ENCODE measurements around the gene MEN1.

MEN1 gene

GRCh38 chr11:64778473-64779298 lies 31.7 kb downstream of the MEN1 start, which contains the start of gene SF1:
Gene SF1, minus strand, starts transcription at chr11:64778542. Its CDS starts 150 bp downstream, at chr11:64778392.
- TF ChIP-seq GATA1 (IDR thresholded peaks at IDR 0.05; ENCODE audit: low read depth, low read length) (no peak), POLR2A (IDR thresholded peaks at IDR 0.05; ENCODE audit: low read length) (peak; percentile 85)
- DNase-seq = peak; percentile 100

DNA sequence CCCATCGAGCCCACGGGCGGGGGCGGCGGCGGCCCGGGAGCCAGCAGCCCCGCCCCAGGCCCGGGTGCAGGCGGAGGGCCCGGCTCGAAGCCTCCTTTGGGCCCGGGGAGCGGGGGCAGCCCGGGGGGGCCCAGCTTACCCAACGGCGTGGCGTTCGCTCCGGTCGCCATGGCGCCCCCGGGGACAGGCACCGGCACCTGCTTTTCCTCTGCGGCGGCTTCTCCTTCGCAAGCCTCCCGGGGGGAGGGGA lies 32.2 kb downstream of the MEN1 start:
- no peak for TF ChIP-seq GATA1 (IDR thresholded peaks at IDR 0.05; ENCODE audit: low read depth, low read length)
- TF ChIP-seq POLR2A (IDR thresholded peaks at IDR 0.05; ENCODE audit: low read length) = no peak
- no peak for DNase-seq

GRCh38 chr11:64777449-64778222 lies 32.7 kb downstream of the MEN1 start:
- DNase-seq = peak; percentile 91 to 96
- TF ChIP-seq GATA1 (IDR thresholded peaks at IDR 0.05; ENCODE audit: low read depth, low read length) (no peak), POLR2A (IDR thresholded peaks at IDR 0.05; ENCODE audit: low read length) (no peak)

DNA sequence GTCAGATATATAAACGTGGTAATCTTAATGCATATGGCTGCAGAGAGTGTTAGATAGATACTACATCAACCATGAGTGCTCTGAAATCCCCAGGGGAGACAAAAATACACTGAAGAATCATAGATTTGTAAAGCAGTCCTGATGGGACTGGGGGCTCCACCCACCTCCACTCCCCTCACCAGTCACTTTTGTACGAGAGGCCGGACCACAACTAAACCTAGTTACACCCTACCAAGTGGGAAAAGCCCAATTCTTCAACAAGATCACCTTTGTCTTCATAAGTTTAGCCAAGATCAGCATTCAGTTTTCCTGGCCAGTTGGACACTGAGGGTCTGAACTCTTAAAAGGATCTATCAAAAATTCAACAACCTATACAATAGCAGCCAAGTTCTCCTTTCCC lies 33.5 kb downstream of the MEN1 start:
- DNase-seq = peak in 1 of 2 experiments; percentile 43
- TF ChIP-seq GATA1 (IDR thresholded peaks at IDR 0.05; ENCODE audit: low read depth, low read length) = no peak
- no peak for TF ChIP-seq POLR2A (IDR thresholded peaks at IDR 0.05; ENCODE audit: low read length)

- TF ChIP-seq POLR2A (IDR thresholded peaks at IDR 0.05; ENCODE audit: low read length) (no peak), GATA1 (IDR thresholded peaks at IDR 0.05; ENCODE audit: low read depth, low read length) (no peak)
- no peak for DNase-seq
Measured at GRCh38 chr11:64776425-64776824, 33.9 kb downstream of the MEN1 start.

- TF ChIP-seq POLR2A (IDR thresholded peaks at IDR 0.05; ENCODE audit: low read length) = no peak
- no peak for DNase-seq
Measured at GRCh38 chr11:64774144-64774543, 36.2 kb downstream of the MEN1 start.

DNA sequence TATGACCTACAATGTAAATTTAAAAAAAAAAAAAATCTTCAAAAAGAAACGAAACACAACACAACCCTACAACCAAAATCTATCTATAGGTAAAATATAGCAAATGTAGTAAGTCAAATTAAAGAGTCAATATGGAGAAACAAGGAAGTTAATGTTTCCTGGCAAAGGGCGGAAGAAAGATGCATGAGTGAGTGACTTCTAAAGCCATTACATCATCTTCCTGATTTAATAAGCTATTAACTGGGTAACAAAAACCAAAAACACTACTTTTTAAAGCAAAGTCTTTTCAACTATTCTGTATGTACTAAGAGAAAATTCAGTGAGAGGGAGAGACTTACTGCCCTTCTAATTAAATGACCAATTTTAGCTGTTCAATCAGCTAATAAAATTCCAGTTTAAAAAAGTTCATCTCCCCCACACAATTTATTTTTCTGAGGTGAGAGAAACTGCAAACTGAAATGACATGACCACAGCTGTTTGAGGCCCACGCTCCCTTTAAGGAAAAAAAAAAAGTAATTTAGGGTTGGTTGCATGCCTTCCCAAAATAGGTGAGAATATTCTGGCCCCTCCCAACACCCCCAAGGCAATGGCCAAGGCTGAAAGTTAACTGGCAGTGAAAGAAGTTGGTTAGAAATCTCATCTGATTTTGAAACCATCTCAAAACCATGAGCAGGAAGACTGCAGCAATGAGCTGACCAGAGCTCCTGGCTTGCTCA lies 37.9 kb downstream of the MEN1 start:
- no peak for TF ChIP-seq POLR2A (IDR thresholded peaks at IDR 0.05; ENCODE audit: low read length)
- no peak for TF ChIP-seq GATA1 (IDR thresholded peaks at IDR 0.05; ENCODE audit: low read depth, low read length)
- no peak for DNase-seq

GRCh38 chr11:64771861-64772260 lies 38.5 kb downstream of the MEN1 start:
- DNase-seq = no peak

GRCh38 chr11:64770120-64770519 lies 40.2 kb downstream of the MEN1 start:
- peak; percentile 25 for TF ChIP-seq POLR2A (IDR thresholded peaks at IDR 0.05; ENCODE audit: low read length)
- TF ChIP-seq GATA1 (IDR thresholded peaks at IDR 0.05; ENCODE audit: low read depth, low read length) = no peak
- no peak for DNase-seq

More at GRCh38 chr11:64771861-64772260, 38.5 kb downstream of the MEN1 start:
- no peak for TF ChIP-seq POLR2A (IDR thresholded peaks at IDR 0.05; ENCODE audit: low read length)
- no peak for TF ChIP-seq GATA1 (IDR thresholded peaks at IDR 0.05; ENCODE audit: low read depth, low read length)

GRCh38 chr11:64769283-64769682 lies 41.1 kb downstream of the MEN1 start:
- no peak for DNase-seq
- TF ChIP-seq POLR2A (IDR thresholded peaks at IDR 0.05; ENCODE audit: low read length) (no peak), GATA1 (IDR thresholded peaks at IDR 0.05; ENCODE audit: low read depth, low read length) (no peak)

GRCh38 chr11:64768300-64768694 lies 42.1 kb downstream of the MEN1 start:
- TF ChIP-seq POLR2A (IDR thresholded peaks at IDR 0.05; ENCODE audit: low read length) (peak; percentile 6), GATA1 (IDR thresholded peaks at IDR 0.05; ENCODE audit: low read depth, low read length) (no peak)

GRCh38 chr11:64767344-64768299 lies 42.7 kb downstream of the MEN1 start:
- no peak for TF ChIP-seq GATA1 (IDR thresholded peaks at IDR 0.05; ENCODE audit: low read depth, low read length)
- no peak for TF ChIP-seq POLR2A (IDR thresholded peaks at IDR 0.05; ENCODE audit: low read length)
- peak; percentile 77 to 86 for DNase-seq

More at GRCh38 chr11:64768300-64768694, 42.1 kb downstream of the MEN1 start:
- DNase-seq = no peak

DNA sequence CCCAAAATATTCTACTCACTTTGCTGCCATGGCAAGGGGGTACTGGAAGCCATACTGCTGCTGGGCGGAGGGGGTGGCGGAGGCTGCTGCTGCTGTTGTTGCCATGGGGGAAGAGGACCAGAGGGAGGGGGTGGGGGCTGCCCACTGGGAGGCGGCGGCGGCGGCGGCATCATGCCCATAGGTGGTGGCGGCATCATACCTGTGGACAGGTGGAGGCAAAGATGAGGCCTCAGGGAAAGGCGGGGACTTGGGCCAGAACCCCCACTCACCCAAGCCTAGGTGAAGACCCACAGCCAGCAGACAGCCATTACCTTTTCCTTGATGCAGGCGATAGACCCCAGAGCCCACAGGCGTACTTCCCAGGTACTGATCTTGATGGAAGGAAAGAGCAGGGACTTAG lies 43.5 kb downstream of the MEN1 start:
- DNase-seq = no peak
- TF ChIP-seq GATA1 (IDR thresholded peaks at IDR 0.05; ENCODE audit: low read depth, low read length) (no peak), POLR2A (IDR thresholded peaks at IDR 0.05; ENCODE audit: low read length) (no peak)

Data from erythroblast (primary cell).